ENCODE results near the gene KRTAP10-4.

KRTAP10-4 gene

GRCh38 chr21:44585892-44586291 is 12.4 kb downstream of the KRTAP10-4 start:
- Histone ChIP-seq H3K36me3 (ENCODE audit: control insufficient read depth, low read length) (no peaks in the 10 kb centered on the region), H3K4me3 (ENCODE audit: low read length) (no peak overlapping the region), H3K9me2 (replicated peaks; ENCODE audit: control insufficient read depth, low read length) (no peaks in the 10 kb centered on the region), H3K9me3 (ENCODE audit: control insufficient read depth, insufficient read depth, low read length) (peaks cover 10% of the 10 kb centered on the region; the same call in 1 of the 2 replicates), H3K79me2 (ENCODE audit: control insufficient read depth, low read length) (no peaks in the 10 kb centered on the region), H3K4me2 (ENCODE audit: low read length) (no peak overlapping the region), H3K27me3 (ENCODE audit: control insufficient read depth, low read length) (no peaks in the 10 kb centered on the region), H3K4me1 (ENCODE audit: control insufficient read depth, low read length) (no peaks in the 10 kb centered on the region), H3K27ac (ENCODE audit: low read depth, low read length) (no peak overlapping the region), H4K20me1 (ENCODE audit: control insufficient read depth, insufficient read depth, low read depth, low read length) (no peaks in the 10 kb centered on the region), H3F3A (ENCODE audit: control insufficient read depth, insufficient read depth) (no peaks in the 10 kb centered on the region)
- TF ChIP-seq CTCF (IDR thresholded peaks at IDR 0.05; ENCODE audit: low read depth, low read length, poor library complexity, severe bottlenecking): no peak
- no peak for TF ChIP-seq EZH2phosphoT487 (IDR thresholded peaks at IDR 0.05; ENCODE audit: borderline replicate concordance, low read length)

GRCh38 chr21:44589094-44589493 is 15.6 kb downstream of the KRTAP10-4 start:
- Histone ChIP-seq H3K9me3 (ENCODE audit: control insufficient read depth, insufficient read depth, low read length) (no peaks in the 10 kb centered on the region), H3K4me1 (ENCODE audit: control insufficient read depth, low read length) (no peaks in the 10 kb centered on the region), H3K4me2 (ENCODE audit: low read length) (no peak overlapping the region), H3F3A (ENCODE audit: control insufficient read depth, insufficient read depth) (no peaks in the 10 kb centered on the region), H4K20me1 (ENCODE audit: control insufficient read depth, insufficient read depth, low read depth, low read length) (no peaks in the 10 kb centered on the region), H3K27ac (ENCODE audit: low read depth, low read length) (no peak overlapping the region), H3K4me3 (ENCODE audit: low read length) (no peak overlapping the region), H3K79me2 (ENCODE audit: control insufficient read depth, low read length) (no peaks in the 10 kb centered on the region), H3K27me3 (ENCODE audit: control insufficient read depth, low read length) (no peaks in the 10 kb centered on the region), H3K9me2 (replicated peaks; ENCODE audit: control insufficient read depth, low read length) (no peaks in the 10 kb centered on the region), H3K36me3 (ENCODE audit: control insufficient read depth, low read length) (no peaks in the 10 kb centered on the region)
- TF ChIP-seq EZH2phosphoT487 (IDR thresholded peaks at IDR 0.05; ENCODE audit: borderline replicate concordance, low read length): no peak
- no peak for TF ChIP-seq CTCF (IDR thresholded peaks at IDR 0.05; ENCODE audit: low read depth, low read length, poor library complexity, severe bottlenecking)

- Histone ChIP-seq H3K4me1 (ENCODE audit: control insufficient read depth, low read length) (no peaks in the 10 kb centered on the region), H3K36me3 (ENCODE audit: control insufficient read depth, low read length) (no peaks in the 10 kb centered on the region), H3F3A (ENCODE audit: control insufficient read depth, insufficient read depth) (no peaks in the 10 kb centered on the region), H3K79me2 (ENCODE audit: control insufficient read depth, low read length) (no peaks in the 10 kb centered on the region), H3K9me3 (ENCODE audit: control insufficient read depth, insufficient read depth, low read length) (no peaks in the 10 kb centered on the region), H3K4me2 (ENCODE audit: low read length) (no peak overlapping the region), H3K9me2 (replicated peaks; ENCODE audit: control insufficient read depth, low read length) (no peaks in the 10 kb centered on the region), H3K27ac (ENCODE audit: low read depth, low read length) (no peak overlapping the region), H3K4me3 (ENCODE audit: low read length) (no peak overlapping the region), H3K27me3 (ENCODE audit: control insufficient read depth, low read length) (no peaks in the 10 kb centered on the region), H4K20me1 (ENCODE audit: control insufficient read depth, insufficient read depth, low read depth, low read length) (no peaks in the 10 kb centered on the region)
- TF ChIP-seq EZH2phosphoT487 (IDR thresholded peaks at IDR 0.05; ENCODE audit: borderline replicate concordance, low read length) (no peak), CTCF (IDR thresholded peaks at IDR 0.05; ENCODE audit: low read depth, low read length, poor library complexity, severe bottlenecking) (no peak)
Measured at GRCh38 chr21:44589586-44590305, 16.2 kb downstream of the KRTAP10-4 start.
